Retinal pigment epithelial cell (primary cell): ENCODE data around the gene GRID2IP.

Experiments
- DNase-seq: peaks from one replicate; pipeline ENCODE4 v3.0.0-alpha.2; 2010; ENCODE audit warnings: low read depth
- H3K4me3 ChIP-seq: 2 replicates; pipeline ENCODE4 v1.5.1; 2011; ENCODE audit warnings: mild to moderate bottlenecking, low read length, control low read depth, moderate library complexity
- TF ChIP-seq, protein P1 (sequence below): conservative IDR thresholded peaks from 2 replicates; pipeline ENCODE4 v1.5.1; 2011; ENCODE audit warnings: low read depth, low read length, control low read depth, inconsistent platforms

Gene GRID2IP

DNA sequence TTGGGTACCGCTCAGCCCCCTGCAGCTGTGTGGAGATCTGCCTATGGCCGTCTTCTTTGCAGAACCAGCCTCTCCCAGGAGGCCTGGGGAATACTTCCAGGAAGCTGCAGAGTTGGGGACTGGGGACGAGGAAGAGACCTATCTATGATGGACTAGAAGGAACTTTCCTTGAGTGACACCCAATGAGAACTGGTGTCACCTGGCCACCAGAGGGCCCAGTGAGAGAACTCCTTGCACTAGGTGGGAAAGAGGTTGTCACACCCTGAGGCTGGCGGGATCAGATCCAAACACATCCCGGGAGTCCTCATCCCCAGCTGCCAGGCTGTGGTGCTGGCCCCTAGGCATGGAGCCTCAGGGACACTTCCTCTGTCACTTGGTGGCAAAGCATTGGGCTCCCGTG lies 4.9 kb upstream of the GRID2IP start:
- TF ChIP-seq, protein P1, sequence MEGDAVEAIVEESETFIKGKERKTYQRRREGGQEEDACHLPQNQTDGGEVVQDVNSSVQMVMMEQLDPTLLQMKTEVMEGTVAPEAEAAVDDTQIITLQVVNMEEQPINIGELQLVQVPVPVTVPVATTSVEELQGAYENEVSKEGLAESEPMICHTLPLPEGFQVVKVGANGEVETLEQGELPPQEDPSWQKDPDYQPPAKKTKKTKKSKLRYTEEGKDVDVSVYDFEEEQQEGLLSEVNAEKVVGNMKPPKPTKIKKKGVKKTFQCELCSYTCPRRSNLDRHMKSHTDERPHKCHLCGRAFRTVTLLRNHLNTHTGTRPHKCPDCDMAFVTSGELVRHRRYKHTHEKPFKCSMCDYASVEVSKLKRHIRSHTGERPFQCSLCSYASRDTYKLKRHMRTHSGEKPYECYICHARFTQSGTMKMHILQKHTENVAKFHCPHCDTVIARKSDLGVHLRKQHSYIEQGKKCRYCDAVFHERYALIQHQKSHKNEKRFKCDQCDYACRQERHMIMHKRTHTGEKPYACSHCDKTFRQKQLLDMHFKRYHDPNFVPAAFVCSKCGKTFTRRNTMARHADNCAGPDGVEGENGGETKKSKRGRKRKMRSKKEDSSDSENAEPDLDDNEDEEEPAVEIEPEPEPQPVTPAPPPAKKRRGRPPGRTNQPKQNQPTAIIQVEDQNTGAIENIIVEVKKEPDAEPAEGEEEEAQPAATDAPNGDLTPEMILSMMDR, result peak; percentile 10
- DNase-seq, result no peak
- H3K4me3 ChIP-seq, result no peak overlapping the region

DNA sequence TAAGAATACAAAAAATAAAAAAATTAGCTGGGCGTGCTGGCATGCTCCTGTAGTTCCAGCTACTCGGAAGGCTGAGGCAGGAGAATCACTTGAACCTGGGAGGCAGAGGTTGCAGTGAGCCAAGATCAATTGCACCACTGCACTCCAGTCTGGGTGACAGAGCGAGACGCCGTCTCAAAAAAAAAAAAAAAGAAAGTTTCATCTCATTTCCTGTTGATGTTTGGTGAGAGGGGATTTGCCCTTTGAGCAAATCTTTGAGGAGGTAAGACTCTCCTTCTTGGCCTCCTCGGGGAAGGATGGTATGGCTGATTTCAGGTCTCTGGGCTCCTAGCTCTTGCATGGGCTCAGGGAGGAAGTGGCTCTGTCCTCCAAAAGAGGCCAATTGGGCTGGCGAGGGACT lies 3.6 kb upstream of the GRID2IP start:
- no peak overlapping the region for H3K4me3 ChIP-seq
- DNase-seq, result no peak
- TF ChIP-seq, protein P1, result no peak

DNA sequence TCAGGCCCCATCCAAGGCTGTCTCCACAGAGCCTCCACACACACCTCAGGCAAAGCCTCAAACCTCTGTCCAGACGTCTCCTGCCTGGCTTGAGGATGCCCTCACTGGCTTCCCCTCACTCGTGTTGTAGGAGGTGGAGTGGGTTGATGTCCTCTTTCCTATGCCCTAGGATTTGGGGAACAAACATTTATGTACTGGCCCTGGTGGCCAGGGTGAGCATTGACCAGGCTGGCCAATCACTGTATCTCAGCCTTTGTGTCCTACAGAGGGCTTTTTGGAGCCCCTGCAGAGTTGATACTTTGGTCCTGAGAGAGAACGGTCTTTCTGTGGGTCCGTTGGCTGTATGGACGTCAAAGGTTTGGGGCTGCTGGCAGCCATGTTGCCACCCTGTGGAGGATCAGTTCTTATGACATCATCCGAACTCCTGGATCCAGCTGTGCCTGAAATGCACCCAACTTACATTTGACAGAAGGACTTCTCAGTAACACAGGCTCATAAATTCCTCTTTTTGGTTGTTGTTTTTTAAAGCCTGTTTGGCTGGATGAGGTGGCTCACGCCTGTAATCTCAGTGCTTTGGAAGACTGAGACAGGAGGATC lies 2.3 kb upstream of the GRID2IP start:
- DNase-seq, result no peak
- H3K4me3 ChIP-seq, result no peak overlapping the region
- TF ChIP-seq, protein P1, result peak; percentile 16

GRCh38 chr7:6547400-6547799 lies 3.9 kb downstream of the GRID2IP start:
- no peak overlapping the region for H3K4me3 ChIP-seq
- TF ChIP-seq, protein P1, result no peak
- no peak for DNase-seq

DNA sequence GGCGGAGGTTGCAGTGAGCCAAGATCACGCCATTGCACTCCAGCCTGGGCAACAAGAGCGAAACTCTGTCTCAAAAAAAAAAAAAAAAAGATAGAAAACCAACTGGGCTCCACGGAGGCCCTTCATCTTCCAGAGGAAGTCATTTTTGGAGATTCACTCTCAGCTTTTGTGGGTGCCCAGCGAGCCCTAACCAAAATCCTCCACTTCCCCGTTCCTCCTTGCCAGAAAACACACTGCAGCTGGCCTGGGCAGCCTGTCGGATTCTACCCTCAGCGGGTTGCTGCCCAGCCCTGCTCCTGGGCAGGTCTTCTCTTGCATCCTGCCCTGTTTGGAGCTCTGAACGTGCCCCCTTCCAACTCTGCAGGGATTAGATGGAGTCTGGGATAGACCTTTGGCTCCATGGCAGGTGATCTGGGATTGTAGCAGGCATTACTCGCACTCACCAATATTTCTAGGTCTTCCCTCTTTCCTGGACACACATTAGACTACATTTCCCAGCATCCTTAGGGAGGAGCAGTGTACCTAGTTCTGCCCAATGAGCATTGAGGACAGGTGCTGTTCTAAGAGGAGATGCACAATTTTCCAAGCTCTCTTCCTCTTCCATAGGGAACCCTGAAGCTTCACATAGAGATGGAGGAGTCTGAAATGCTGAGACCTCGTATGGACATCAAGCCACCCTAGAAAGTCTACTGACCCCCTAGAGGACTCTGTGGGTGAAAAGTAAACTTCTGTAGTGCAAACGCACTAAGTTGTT lies 4.6 kb downstream of the GRID2IP start:
- DNase-seq, result no peak
- TF ChIP-seq, protein P1, result no peak
- no peak overlapping the region for H3K4me3 ChIP-seq

DNA sequence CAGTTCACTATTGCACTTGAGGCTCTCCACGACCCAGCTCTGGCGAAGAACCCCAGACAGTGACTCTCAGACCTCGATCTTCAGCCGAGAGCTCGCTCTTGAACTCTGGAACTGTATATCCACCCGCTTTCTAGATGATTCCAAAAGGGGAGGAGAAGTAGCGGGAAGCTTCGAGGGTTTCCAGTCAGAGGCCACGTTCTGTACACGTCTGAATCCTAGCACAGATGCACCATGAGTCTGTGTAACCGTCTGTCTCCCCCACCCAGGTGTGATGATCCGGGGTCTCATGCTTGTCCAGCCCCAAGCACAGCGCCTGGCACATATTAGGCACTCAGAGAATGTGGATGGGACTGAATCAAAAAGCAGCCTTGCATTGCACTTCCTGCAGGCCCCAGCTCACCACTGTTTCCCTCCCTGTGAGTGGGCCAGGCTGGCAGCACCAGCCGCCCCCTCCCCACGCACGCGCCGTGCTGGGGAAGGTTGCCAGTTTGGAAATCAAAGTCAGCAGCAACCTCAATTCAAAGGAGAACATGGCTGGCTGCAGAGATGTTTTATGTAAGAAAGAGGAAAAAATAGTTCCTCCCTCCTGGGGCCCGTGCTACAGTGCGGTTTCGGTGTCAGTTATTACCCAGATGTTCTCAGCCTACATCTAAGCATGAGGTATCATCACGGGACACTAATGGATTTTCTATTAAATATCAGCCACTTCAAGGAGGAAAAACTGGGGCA lies 5.7 kb downstream of the GRID2IP start:
- DNase-seq, result no peak
- H3K4me3 ChIP-seq, result no peak overlapping the region
- TF ChIP-seq, protein P1, result no peak
